IMR-90 (cell line): ENCODE data around the gene PRKN. TPM values are rescaled to one million over a fixed set of nuclear protein-coding genes. Genes with fewer than 3 reads are reported as not detected.

Experiments
- ATAC-seq: fragments of 200-7000 bp; cut with Tn5 transposase; 2 replicates; pipeline ENCODE4 v1.9.1; 2020; ENCODE audit warnings: low read depth, mild to moderate bottlenecking, moderate library complexity
- BruUV-seq: library from RNA; stranded (reverse); fragments of 400-500 nt; replicated peaks from 2 replicates; lab custom pipeline; 2021; lab: Mats Ljungman, UMichigan
- CTCF ChIA-PET: fragments of 300-600 bp; formaldehyde crosslinking; extraction: SDS; loops from one replicate; lab custom pipeline; 2021; ENCODE audit warnings: antibody characterized with exemption; lab: Yijun Ruan, JAX
- POLR2A ChIA-PET: fragments of 300-600 bp; sonication (Branson Sonifier 250); formaldehyde crosslinking; loops from one replicate; lab custom pipeline; 2022; ENCODE audit warnings: antibody characterized with exemption; ENCODE audit not compliant: unreplicated experiment; lab: Charles Lee
- DNase-seq: peaks from one replicate; pipeline ENCODE4 v3.0.0; 2013
- H2AFZ ChIP-seq: replicated peaks from 2 replicates; pipeline ENCODE3; 2013; ENCODE audit warnings: low read length, mild to moderate bottlenecking; ENCODE audit not compliant: poor library complexity
- H2AK5ac ChIP-seq: 2 replicates; pipeline ENCODE4 v1.6.1; 2013; ENCODE audit warnings: low read depth, low read length, inconsistent platforms
- H2AK9ac ChIP-seq: replicated peaks from 2 replicates; pipeline ENCODE3; 2013; ENCODE audit warnings: mild to moderate bottlenecking, low read depth, low read length, moderate library complexity; ENCODE audit not compliant: poor library complexity
- H2BK120ac ChIP-seq: 2 replicates; pipeline ENCODE4 v1.6.1; 2013; ENCODE audit warnings: low read depth, low read length, inconsistent platforms
- H2BK15ac ChIP-seq: 3 replicates; pipeline ENCODE4 v1.6.1; 2013; ENCODE audit warnings: low read depth, low read length, inconsistent platforms
- H2BK20ac ChIP-seq: 2 replicates; pipeline ENCODE4 v1.6.1; 2013; ENCODE audit warnings: low read depth, mild to moderate bottlenecking, inconsistent platforms, low read length, moderate library complexity
- H2BK5ac ChIP-seq: 2 replicates; pipeline ENCODE4 v1.6.1; 2013; ENCODE audit warnings: mild to moderate bottlenecking, low read depth, low read length, inconsistent platforms; ENCODE audit not compliant: poor library complexity, severe bottlenecking
- H3K14ac ChIP-seq: replicated peaks from 2 replicates; pipeline ENCODE4 v1.6.1; 2013; ENCODE audit warnings: low read depth, low read length, inconsistent platforms
- H3K18ac ChIP-seq: 2 replicates; pipeline ENCODE4 v1.6.1; 2013; ENCODE audit warnings: low read depth, low read length, control low read depth
- H3K23ac ChIP-seq: 2 replicates; pipeline ENCODE4 v1.6.1; 2013; ENCODE audit warnings: low read depth, low read length, inconsistent platforms
- H3K27ac ChIP-seq: 2 replicates; pipeline ENCODE4 v1.5.1; 2013; ENCODE audit warnings: mild to moderate bottlenecking, control low read depth, low read length; ENCODE audit not compliant: insufficient read depth
- H3K27me3 ChIP-seq: 2 replicates; pipeline ENCODE4 v1.6.1; 2013; ENCODE audit warnings: low read length; ENCODE audit not compliant: control insufficient read depth, insufficient read depth
- H3K36me3 ChIP-seq: 2 replicates; pipeline ENCODE4 v1.6.1; 2013; ENCODE audit warnings: low read length, mixed read lengths; ENCODE audit not compliant: control insufficient read depth, insufficient read depth
- H3K4ac ChIP-seq: 2 replicates; pipeline ENCODE4 v1.6.1; 2013; ENCODE audit warnings: low read depth, low read length, inconsistent platforms
- H3K4me1 ChIP-seq: 2 replicates; pipeline ENCODE4 v1.6.1; 2013; ENCODE audit warnings: low read length, mixed read lengths; ENCODE audit not compliant: control insufficient read depth, insufficient read depth
- H3K4me2 ChIP-seq: 2 replicates; pipeline ENCODE4 v1.6.1; 2013; ENCODE audit warnings: low read depth, mild to moderate bottlenecking, control low read depth, low read length, moderate library complexity
- H3K4me3 ChIP-seq: 2 replicates; pipeline ENCODE4 v1.5.1; 2013; ENCODE audit warnings: low read depth, mild to moderate bottlenecking, control low read depth, low read length, moderate library complexity; ENCODE audit not compliant: insufficient read depth
- H3K56ac ChIP-seq: 2 replicates; pipeline ENCODE4 v1.6.1; 2013; ENCODE audit warnings: low read length, inconsistent platforms; ENCODE audit not compliant: insufficient read depth; ENCODE audit errors: extremely low read depth
- H3K79me1 ChIP-seq, 2 experiments: 2 replicates each; pipeline ENCODE4 v1.6.1; 2013; ENCODE audit warnings: low read length in 2 of 2, inconsistent platforms in 1 of 2, low read depth in 1 of 2
- H3K9ac ChIP-seq: 2 replicates; pipeline ENCODE4 v1.6.1; 2013; ENCODE audit warnings: low read depth, low read length, control low read depth
- H3K9me1 ChIP-seq: 2 replicates; pipeline ENCODE4 v1.6.1; 2013; ENCODE audit warnings: low read length, inconsistent platforms; ENCODE audit not compliant: insufficient read depth
- H3K9me3 ChIP-seq: 2 replicates; pipeline ENCODE4 v1.6.1; 2013; ENCODE audit warnings: low read length; ENCODE audit not compliant: control insufficient read depth, insufficient read depth
- H4K20me1 ChIP-seq: 2 replicates; pipeline ENCODE4 v1.6.1; 2013; ENCODE audit warnings: low read length, inconsistent platforms; ENCODE audit not compliant: insufficient read depth
- H4K5ac ChIP-seq: 2 replicates; pipeline ENCODE4 v1.6.1; 2013; ENCODE audit warnings: mild to moderate bottlenecking, low read depth, low read length, control low read depth
- H4K8ac ChIP-seq, 2 experiments: 2 replicates each; pipeline ENCODE4 v1.6.1; 2013; ENCODE audit warnings: low read depth in 2 of 2, low read length in 2 of 2, control low read depth in 1 of 2, inconsistent platforms in 1 of 2
- H4K91ac ChIP-seq: 2 replicates; pipeline ENCODE4 v1.6.1; 2013; ENCODE audit warnings: low read depth, low read length, inconsistent platforms; ENCODE audit not compliant: insufficient read depth
- BHLHE40 ChIP-seq: fragments of 150-350 bp; IDR thresholded peaks from 2 replicates; pipeline ENCODE4 v1.6.1; 2016; ENCODE audit warnings: mild to moderate bottlenecking, low read depth, low read length
- CEBPB ChIP-seq: IDR thresholded peaks from 2 replicates; pipeline ENCODE4 v1.6.1; 2012; ENCODE audit warnings: low read depth, low read length, improper control_type of control experiment
- CHD1 ChIP-seq: IDR thresholded peaks from 2 replicates; pipeline ENCODE4 v1.6.1; 2012; ENCODE audit warnings: low read depth, low read length, improper control_type of control experiment
- FOS ChIP-seq: fragments of 150-350 bp; IDR thresholded peaks from 2 replicates; pipeline ENCODE4 v1.6.1; 2016; ENCODE audit warnings: low read depth, low read length
- MAFK ChIP-seq: IDR thresholded peaks from 2 replicates; pipeline ENCODE4 v1.6.1; 2012; ENCODE audit warnings: low read depth, low read length, improper control_type of control experiment
- MAZ ChIP-seq: IDR thresholded peaks from 2 replicates; pipeline ENCODE4 v1.6.1; 2012; ENCODE audit warnings: low read depth, mild to moderate bottlenecking, low read length, improper control_type of control experiment, moderate library complexity, borderline replicate concordance
- MXI1 ChIP-seq: IDR thresholded peaks from 2 replicates; pipeline ENCODE4 v1.6.1; 2012; ENCODE audit warnings: low read depth, mild to moderate bottlenecking, low read length, moderate library complexity, borderline replicate concordance
- NFE2L2 ChIP-seq: fragments of 150-350 bp; IDR thresholded peaks from 2 replicates; pipeline ENCODE4 v1.6.1; 2016; ENCODE audit warnings: low read depth, mild to moderate bottlenecking, low read length
- POLR2A ChIP-seq: IDR thresholded peaks from 2 replicates; pipeline ENCODE4 v1.6.1; 2012; ENCODE audit warnings: mild to moderate bottlenecking, low read depth, low read length
- RAD21 ChIP-seq: IDR thresholded peaks from 2 replicates; pipeline ENCODE4 v1.6.1; 2012; ENCODE audit warnings: low read length, improper control_type of control experiment
- RCOR1 ChIP-seq: IDR thresholded peaks from 2 replicates; pipeline ENCODE4 v1.6.1; 2012; ENCODE audit warnings: mild to moderate bottlenecking, low read length, improper control_type of control experiment; ENCODE audit not compliant: insufficient replicate concordance
- RFX5 ChIP-seq: IDR thresholded peaks from 2 replicates; pipeline ENCODE4 v1.8.0; 2012; ENCODE audit warnings: low read depth, mild to moderate bottlenecking, low read length, moderate library complexity
- SMC3 ChIP-seq: fragments of 150-350 bp; IDR thresholded peaks from 2 replicates; pipeline ENCODE4 v1.6.1; 2016; ENCODE audit warnings: low read depth, mild to moderate bottlenecking, antibody characterized with exemption, low read length, moderate library complexity
- WGBS, 2 experiments: methylation state at CpG; one replicate each; pipeline versions ENCODE4 v1.1.5 to v1.1.7; 2013; ENCODE audit warnings: missing lambda C conversion rate in 2 of 2; ENCODE audit not compliant: insufficient read length in 1 of 2; ENCODE audit errors: extremely low coverage in 2 of 2; 5-methylcytosine and 5-hydroxymethylcytosine counted together
- dilution Hi-C: fragments of 300-500 bp; cut with HindIII; formaldehyde crosslinking; loops from one replicate; pipeline ENCODE4 v1.14.3; 2018; ENCODE audit warnings: low sequenced_read_pairs; ENCODE audit not compliant: unreplicated experiment
- in situ Hi-C: fragments of 300-500 bp; cut with MboI; formaldehyde crosslinking; loops from 3 replicates; pipeline ENCODE4 v1.14.3; 2019; ENCODE audit warnings: low sequenced_read_pairs, inconsistent platforms, mixed read lengths
- intact Hi-C: fragments of 100-400 bp; cut with micrococcal nuclease; formaldehyde crosslinking; loops from 2 replicates; pipeline ENCODE4 v1.10.0; 2022
- polyA plus RNA-seq, 3 experiments: library from polyadenylated mRNA; depleted of rRNA; stranded (reverse); fragments of >200 nt; gene quantifications; 2 replicates each; pipeline ENCODE4 v1.2.3, GENCODE V29; 2012; ENCODE audit warnings: low replicate concordance in 1 of 3
- total RNA-seq: library from RNA; depleted of rRNA; stranded (reverse); fragments of >200 nt; gene quantifications from 2 replicates; pipeline ENCODE4 v1.2.3, GENCODE V29; 2012
- TF ChIP-seq, protein P1 (sequence below): fragments of 150-350 bp; IDR thresholded peaks from 2 replicates; pipeline ENCODE4 v1.6.1; 2017; ENCODE audit warnings: mild to moderate bottlenecking, antibody characterized with exemption, low read length, low read depth
- TF ChIP-seq, protein P2 (sequence below): conservative IDR thresholded peaks from 2 replicates; pipeline ENCODE4 v1.5.1; 2012; ENCODE audit warnings: mild to moderate bottlenecking, low read depth, low read length, improper control_type of control experiment
- TF ChIP-seq, protein P3 (sequence below): fragments of 150-350 bp; IDR thresholded peaks from 2 replicates; pipeline ENCODE4 v1.6.1; 2016; ENCODE audit warnings: low read depth, mild to moderate bottlenecking, low read length, moderate library complexity, borderline replicate concordance

PRKN gene
- total and polyA plus RNA-seq, 2 of the 4 experiments (the other 2 are of a cell fraction), result 0.15 to 0.18 TPM

DNA sequence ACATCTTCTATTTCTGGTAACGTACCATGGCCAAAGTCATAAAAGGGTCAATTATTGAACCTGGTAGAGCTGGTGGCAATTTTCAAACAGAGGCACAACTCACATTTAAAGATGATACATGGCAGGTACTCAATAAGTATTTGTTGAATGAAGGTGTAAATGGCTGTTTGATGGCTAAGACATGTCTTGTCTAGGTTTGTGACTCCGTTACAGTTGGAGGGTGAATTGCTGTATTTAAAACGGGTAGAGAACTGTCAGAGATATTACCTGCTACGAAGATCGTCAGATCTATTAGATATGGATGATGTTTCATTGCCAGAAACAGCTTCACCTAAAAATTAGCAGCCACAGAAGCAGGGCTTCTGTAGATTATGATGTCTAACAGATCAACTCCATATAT is 601.9 kb downstream of the PRKN start:
- DNase-seq (no peak), ATAC-seq (no peak)
- no peak overlapping the region for H3K4me3 ChIP-seq
- H4K20me1 ChIP-seq, result no peaks in the 10 kb centered on the region
- no peak overlapping the region for H2BK5ac ChIP-seq
- H2AK9ac ChIP-seq, result no peak overlapping the region
- TF ChIP-seq FOS (no peak), CEBPB (no peak), RCOR1 (no peak), MAZ (no peak), RFX5 (no peak), RAD21 (no peak), MAFK (no peak), CHD1 (no peak), BHLHE40 (no peak), MXI1 (no peak), NFE2L2 (no peak), POLR2A (no peak), SMC3 (no peak)
- TF ChIP-seq, protein P1, sequence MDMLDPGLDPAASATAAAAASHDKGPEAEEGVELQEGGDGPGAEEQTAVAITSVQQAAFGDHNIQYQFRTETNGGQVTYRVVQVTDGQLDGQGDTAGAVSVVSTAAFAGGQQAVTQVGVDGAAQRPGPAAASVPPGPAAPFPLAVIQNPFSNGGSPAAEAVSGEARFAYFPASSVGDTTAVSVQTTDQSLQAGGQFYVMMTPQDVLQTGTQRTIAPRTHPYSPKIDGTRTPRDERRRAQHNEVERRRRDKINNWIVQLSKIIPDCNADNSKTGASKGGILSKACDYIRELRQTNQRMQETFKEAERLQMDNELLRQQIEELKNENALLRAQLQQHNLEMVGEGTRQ, result no peak
- TF ChIP-seq, protein P2, sequence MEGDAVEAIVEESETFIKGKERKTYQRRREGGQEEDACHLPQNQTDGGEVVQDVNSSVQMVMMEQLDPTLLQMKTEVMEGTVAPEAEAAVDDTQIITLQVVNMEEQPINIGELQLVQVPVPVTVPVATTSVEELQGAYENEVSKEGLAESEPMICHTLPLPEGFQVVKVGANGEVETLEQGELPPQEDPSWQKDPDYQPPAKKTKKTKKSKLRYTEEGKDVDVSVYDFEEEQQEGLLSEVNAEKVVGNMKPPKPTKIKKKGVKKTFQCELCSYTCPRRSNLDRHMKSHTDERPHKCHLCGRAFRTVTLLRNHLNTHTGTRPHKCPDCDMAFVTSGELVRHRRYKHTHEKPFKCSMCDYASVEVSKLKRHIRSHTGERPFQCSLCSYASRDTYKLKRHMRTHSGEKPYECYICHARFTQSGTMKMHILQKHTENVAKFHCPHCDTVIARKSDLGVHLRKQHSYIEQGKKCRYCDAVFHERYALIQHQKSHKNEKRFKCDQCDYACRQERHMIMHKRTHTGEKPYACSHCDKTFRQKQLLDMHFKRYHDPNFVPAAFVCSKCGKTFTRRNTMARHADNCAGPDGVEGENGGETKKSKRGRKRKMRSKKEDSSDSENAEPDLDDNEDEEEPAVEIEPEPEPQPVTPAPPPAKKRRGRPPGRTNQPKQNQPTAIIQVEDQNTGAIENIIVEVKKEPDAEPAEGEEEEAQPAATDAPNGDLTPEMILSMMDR, result no peak
- TF ChIP-seq, protein P3, sequence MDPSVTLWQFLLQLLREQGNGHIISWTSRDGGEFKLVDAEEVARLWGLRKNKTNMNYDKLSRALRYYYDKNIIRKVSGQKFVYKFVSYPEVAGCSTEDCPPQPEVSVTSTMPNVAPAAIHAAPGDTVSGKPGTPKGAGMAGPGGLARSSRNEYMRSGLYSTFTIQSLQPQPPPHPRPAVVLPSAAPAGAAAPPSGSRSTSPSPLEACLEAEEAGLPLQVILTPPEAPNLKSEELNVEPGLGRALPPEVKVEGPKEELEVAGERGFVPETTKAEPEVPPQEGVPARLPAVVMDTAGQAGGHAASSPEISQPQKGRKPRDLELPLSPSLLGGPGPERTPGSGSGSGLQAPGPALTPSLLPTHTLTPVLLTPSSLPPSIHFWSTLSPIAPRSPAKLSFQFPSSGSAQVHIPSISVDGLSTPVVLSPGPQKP, result no peak
- H3K9ac ChIP-seq, result no peak overlapping the region
- H2BK20ac ChIP-seq, result no peak overlapping the region
- H3K4me1 ChIP-seq, result no peaks in the 10 kb centered on the region
- H3K4ac ChIP-seq, result no peak overlapping the region
- H3K9me1 ChIP-seq, result no peaks in the 10 kb centered on the region
- H3K56ac ChIP-seq, result no peak overlapping the region
- no peaks in the 10 kb centered on the region for H3K36me3 ChIP-seq
- no peak overlapping the region for H3K27ac ChIP-seq
- intact Hi-C loops, result no loop called here
- no peak overlapping the region for H3K14ac ChIP-seq
- H4K5ac ChIP-seq, result no peak overlapping the region
- POLR2A ChIA-PET, result no interaction called here
- H4K91ac ChIP-seq, result no peak overlapping the region
- WGBS, 2 experiments, result no CpG with 5 or more reads among the region's 5 CpGs
- H3K4me2 ChIP-seq, result no peak overlapping the region
- no peak overlapping the region for H2AFZ ChIP-seq
- dilution Hi-C loops, result no loop called here
- no peaks in the 10 kb centered on the region for H3K27me3 ChIP-seq
- no peak overlapping the region for H3K23ac ChIP-seq
- H2BK15ac ChIP-seq, result no peak overlapping the region
- H4K8ac ChIP-seq, result no peak overlapping the region
- no peak overlapping the region for H3K18ac ChIP-seq
- CTCF ChIA-PET, result no interaction called here
- H2BK120ac ChIP-seq, result no peak overlapping the region
- in situ Hi-C loops, result no loop called here
- no TSS peak for BruUV-seq
- H3K79me1 ChIP-seq, result no peaks in the 10 kb centered on the region
- H2AK5ac ChIP-seq, result no peak overlapping the region
- peaks cover 17% of the 10 kb centered on the region for H3K9me3 ChIP-seq
